ENCODE measurements around the gene ANTXR1. TPM values are rescaled to one million over a fixed set of nuclear protein-coding genes. Genes with fewer than 3 reads are reported as not detected.

ANTXR1 gene
- total and polyA plus RNA-seq, 9 of the 15 experiments (the other 6 are each of a cell fraction or from before 2014, with no cell fraction given) = 0.07 to 1.00 (median 0.54) TPM

DNA sequence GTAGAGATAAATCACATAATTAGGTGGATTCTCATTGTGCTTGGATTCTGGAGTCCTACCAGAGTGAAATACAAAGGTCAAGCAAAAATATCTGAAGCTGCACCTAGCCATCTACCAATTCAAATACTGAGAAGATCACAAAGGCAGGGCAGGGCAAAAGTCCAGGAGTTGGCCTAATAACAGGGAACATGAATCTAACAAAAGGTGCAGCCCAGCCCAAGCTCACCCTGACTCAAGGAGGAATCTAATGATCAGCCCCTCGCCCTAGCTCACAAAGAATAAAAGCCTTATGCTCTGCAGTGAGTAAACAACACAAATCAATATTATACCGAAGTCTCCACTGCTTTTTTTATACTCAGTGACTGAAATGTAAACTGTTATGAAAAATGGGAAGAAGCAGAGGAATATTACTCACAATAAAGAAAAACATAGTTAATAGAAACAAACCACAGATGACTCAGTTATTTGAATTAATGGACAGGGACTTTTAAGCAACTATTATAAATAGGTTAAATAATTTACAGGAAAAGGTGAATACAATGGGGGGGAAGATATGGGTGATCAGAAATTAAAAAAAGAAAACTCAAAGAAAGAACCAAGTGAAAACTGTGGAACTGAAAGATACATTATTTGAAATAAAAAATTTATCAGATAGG is 49.5 kb downstream of the ANTXR1 start:
- no peak overlapping the region for H3K27ac ChIP-seq (ENCODE audit: extremely low read depth, low read depth, low read length)
- H3K4me1 ChIP-seq (replicated peaks in 1 of 2; ENCODE audit: control insufficient read depth in 2 of 2, insufficient read depth in 2 of 2, low read length in 2 of 2) = no peaks in the 10 kb centered on the region
- ChIA-PET CTCF (ENCODE audit: low intra/inter-chr PET ratio) (no interaction called here), POLR2A (interaction anchor here (1.1 kb wide), 1 partner anchor 17 kb away, joined by 4 read pairs; no protein-coding TSS in a partner anchor)
- no peaks in the 10 kb centered on the region for H3K9me1 ChIP-seq (ENCODE audit: control insufficient read depth, insufficient read depth, low read length)
- DNase-seq (ENCODE audit: extremely low read depth in 1 of 4, low spot score in 3 of 4) (no peak), ATAC-seq (no peak), FAIRE-seq (no peak)
- H3K79me2 ChIP-seq (ENCODE audit: control insufficient read depth, insufficient read depth, low read length) = no peaks in the 10 kb centered on the region
- H3K27me3 ChIP-seq (ENCODE audit: control insufficient read depth in 2 of 2, insufficient read depth in 2 of 2, low read length in 2 of 2) = no peaks in the 10 kb centered on the region
- H3K4me3 ChIP-seq = no peak overlapping the region
- WGBS (ENCODE audit: insufficient coverage, low coverage, missing lambda C conversion rate) = 0% methylated on average over 2 of the region's 2 CpGs
- TF ChIP-seq SRSF9 (IDR thresholded peaks at IDR 0.05; ENCODE audit: borderline replicate concordance, low read depth, low read length) (no peak), NCOA2 (IDR thresholded peaks at IDR 0.05; ENCODE audit: partially characterized antibody in 2 of 2) (no peak), MEF2A (IDR thresholded peaks at IDR 0.05; ENCODE audit: control insufficient read depth, low read depth, low read length) (no peak), SP1 (CRISPR knock-in tag; IDR thresholded peaks at IDR 0.05) (no peak), ZNF77 (CRISPR knock-in tag; IDR thresholded peaks at IDR 0.05) (no peak), SIX5 (IDR thresholded peaks at IDR 0.05; ENCODE audit: borderline replicate concordance in 1 of 2, insufficient read depth in 1 of 2, low read depth in 1 of 2, low read length in 2 of 2) (no peak), ETV1 (tag; conservative IDR thresholded peaks at IDR 0.05; ENCODE audit: low read depth) (no peak), TCF3 (CRISPR knock-in tag; IDR thresholded peaks at IDR 0.05) (no peak), ZNF696 (CRISPR knock-in tag; conservative IDR thresholded peaks at IDR 0.05) (no peak), NFIC (IDR thresholded peaks at IDR 0.05) (no peak), RHOXF2B (CRISPR knock-in tag; conservative IDR thresholded peaks at IDR 0.05) (no peak)
- H3K9ac ChIP-seq (ENCODE audit: insufficient read depth in 1 of 2, low read depth in 2 of 2, low read length in 2 of 2) = no peak overlapping the region
- intact Hi-C loops (cut with micrococcal nuclease) (no loop called here), in situ Hi-C loops (cut with MboI) (no loop called here)
- no TSS peak for BruUV-seq (replicated peaks)
- H3K4me2 ChIP-seq (ENCODE audit: insufficient read depth, low read length) = no peak overlapping the region
- H3K36me3 ChIP-seq (ENCODE audit: control insufficient read depth, insufficient read depth, low read length) = no peaks in the 10 kb centered on the region
- no peaks in the 10 kb centered on the region for H4K20me1 ChIP-seq (replicated peaks; ENCODE audit: control insufficient read depth, insufficient read depth, low read length)
- H2AFZ ChIP-seq (ENCODE audit: low read depth, low read length) = no peak overlapping the region
- H3K9me3 ChIP-seq (replicated peaks; ENCODE audit: control insufficient read depth, insufficient read depth, low read depth, low read length) = no peaks in the 10 kb centered on the region
